Retina (tissue), 1 donor: ENCODE results near the gene MALT1.

Experiments used
- DNase-seq: peaks from one replicate; pipeline ENCODE4 v3.0.0-alpha.2; 2016

The MALT1 gene

DNA sequence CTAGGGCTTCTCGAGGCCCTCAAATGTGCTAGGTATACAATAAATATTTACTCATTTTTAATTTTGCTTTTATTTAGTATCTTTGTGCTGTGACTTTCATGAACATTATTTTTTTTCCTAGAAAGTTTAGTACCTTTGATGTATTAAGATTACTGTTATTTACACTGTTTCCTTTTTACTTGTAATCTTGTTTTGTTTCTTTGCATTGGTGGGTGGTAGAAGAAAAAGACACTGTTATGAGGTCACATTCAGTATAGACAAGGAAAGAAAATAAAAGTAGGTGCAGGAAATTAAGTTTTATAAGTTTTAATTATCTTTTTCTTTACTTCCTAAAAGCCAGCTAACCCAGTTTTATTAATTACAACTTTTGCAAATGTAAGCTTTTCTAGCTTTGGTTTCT is 23.0 kb downstream of the MALT1 start:
- no peak for DNase-seq

DNA sequence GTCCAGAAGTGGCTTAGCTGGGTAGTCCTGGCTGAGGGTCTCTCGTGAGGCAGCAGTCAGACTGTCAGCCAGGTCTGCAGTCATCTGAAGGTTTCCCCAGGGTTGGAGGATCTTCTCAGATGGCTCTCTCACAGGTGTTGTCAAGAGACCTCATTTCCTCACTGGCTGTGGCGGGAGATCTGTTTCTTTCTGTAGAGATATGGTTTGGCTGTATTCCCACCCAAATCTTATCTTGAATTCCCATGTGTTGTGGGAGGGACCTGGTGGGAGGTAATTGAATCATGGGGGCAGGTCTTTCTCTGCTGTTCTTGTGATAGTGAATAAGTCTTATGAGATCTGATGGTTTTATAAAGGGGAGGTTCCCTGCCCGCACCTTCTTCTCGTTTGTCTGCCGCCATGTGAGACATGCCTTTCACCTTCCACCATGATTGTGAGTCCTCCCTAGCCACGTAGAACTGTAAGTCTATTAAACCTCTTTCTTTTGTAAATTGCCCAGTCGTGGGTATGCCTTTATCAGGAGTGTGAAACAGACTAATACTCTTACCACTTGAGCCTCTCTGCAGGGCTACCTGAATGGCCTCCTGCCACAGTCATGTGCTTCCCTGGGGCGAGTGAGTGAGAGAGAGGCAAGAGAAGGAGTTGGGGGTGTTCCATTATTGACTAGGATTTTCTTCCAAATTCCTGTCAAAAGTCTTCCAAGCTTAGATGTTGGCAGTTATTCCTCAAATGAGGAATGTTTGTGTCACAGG is 23.6 kb downstream of the MALT1 start:
- DNase-seq: no peak

DNA sequence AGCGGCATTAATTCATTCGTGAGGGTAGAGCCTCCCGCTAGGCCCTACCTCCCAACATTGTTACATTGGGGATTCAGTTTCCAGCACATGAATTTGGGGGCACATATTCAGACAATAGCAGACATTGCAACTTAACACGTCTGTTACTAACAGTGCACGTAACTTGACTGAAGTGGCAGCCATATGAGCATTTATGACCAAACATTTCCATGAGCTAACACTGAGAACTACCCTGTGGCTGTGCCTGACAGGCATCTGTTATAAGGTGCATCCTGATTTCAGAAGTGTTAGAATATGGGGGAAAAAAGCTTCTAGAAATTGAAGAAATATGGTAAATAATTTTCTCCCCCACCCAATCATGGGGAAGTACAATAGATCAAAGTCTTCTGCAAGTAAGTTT is 24.5 kb downstream of the MALT1 start:
- no peak for DNase-seq

DNA sequence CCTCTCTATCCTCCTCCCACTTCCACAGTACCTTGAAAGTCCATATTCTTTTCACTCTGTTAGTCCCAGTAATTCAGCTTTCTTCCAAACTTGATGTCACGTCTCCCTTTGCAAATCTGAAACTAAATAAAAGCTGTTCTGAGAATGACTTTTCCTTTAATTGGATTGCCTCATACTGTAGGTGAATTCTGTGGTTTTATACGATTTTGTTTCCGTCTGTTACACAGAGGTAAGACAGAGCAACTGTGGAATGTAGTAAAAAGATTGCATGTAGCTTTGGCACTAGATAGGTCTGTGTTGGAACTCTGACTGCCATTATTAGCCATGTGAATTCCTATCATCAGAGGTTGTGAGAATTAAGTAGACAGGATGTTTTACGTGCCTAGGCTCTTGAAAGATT is 25.9 kb downstream of the MALT1 start:
- no peak for DNase-seq

DNA sequence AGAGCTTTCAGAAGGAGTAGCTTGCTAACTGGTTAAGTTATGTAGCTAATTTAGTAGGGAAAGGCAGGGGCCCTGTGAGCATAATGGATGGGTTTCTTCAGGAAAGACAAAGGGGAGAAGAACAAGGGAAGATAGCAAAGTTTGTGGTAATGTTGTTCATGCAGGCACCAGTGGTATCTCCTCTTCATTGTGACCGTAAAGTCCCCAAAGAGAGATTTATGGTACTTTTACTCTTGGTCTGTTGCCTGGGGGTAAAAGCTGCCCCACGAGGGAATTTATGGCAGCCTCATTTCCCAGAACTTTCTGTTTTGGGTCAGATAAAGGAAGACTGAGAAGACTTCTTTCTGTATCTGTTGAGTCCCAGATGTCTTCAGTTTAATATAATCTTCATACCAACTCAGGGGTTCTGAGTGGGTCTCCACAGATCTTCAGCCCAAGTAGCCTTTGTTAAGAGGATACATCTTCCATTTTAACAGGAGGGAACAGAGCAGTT is 27.5 kb downstream of the MALT1 start:
- DNase-seq: no peak

DNA sequence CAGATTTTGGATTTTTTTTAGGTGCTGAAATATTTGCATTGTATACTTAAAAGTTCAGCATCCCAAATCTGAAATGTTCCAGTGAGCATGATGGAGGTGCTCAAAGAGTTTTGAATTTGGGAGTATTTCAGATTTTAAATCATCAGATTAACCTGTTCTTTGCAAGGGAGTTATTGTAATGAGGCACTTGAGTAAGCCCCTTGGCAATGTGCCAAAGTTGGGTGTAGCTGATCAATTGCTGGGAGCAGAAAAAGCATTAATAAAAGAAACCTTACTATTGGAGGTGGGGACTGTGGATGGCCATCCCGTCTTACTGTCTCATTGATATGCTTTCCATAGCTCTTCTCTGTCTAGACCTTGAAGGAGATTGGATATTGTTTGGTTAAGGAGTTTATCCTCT is 28.3 kb downstream of the MALT1 start:
- no peak for DNase-seq

DNA sequence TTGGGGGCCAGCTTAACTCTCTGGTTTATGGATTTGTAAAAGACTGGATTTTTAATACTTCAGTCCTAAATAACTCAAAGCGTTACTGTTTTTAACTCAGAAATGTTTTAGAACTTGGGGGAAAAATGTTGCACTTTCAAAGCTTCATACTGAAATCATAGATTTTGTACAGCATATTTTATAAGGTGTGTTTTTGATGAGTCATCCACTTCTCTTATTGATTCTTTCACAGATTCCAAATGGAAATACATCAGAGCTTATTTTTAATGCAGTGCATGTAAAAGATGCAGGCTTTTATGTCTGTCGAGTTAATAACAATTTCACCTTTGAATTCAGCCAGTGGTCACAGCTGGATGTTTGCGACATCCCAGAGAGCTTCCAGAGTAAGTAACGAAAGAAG is 28.9 kb downstream of the MALT1 start:
- DNase-seq: no peak

DNA sequence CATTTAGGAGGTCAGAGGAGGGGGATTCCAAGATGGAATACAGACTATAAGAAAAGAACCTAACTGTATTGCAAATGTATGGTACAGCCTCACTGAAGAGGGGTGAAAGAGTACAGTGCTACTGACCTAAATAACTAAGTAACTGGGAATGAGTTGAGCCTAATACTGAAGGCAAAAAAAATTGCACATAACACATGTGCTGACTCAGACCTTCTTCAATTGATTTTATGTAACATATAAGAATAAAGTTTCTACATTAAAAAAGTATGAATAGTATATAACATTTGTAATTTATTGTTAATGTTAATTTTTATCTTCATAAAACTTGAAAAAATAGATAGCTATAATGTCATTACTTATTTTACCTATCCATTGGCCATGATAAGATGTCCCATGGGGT is 41.7 kb downstream of the MALT1 start:
- DNase-seq: no peak

DNA sequence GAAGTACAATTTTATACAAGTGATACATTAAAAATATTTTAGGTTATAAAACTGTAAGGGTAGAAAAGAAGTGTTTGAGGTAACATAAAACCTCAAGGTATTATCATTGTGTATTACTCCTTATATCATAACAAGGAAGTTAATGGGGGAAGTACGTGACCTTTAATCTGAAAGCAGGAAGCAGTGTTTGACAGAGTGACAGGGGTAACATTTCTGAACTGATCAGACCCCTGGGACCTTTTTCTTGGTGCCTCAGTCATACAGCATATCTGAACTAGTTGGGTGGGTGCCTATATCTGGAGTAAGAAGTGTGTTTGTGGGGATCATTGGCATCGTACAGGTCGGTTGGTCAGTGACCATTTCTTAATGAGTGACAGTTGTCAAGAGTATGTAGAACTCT is 43.0 kb downstream of the MALT1 start:
- no peak for DNase-seq

DNA sequence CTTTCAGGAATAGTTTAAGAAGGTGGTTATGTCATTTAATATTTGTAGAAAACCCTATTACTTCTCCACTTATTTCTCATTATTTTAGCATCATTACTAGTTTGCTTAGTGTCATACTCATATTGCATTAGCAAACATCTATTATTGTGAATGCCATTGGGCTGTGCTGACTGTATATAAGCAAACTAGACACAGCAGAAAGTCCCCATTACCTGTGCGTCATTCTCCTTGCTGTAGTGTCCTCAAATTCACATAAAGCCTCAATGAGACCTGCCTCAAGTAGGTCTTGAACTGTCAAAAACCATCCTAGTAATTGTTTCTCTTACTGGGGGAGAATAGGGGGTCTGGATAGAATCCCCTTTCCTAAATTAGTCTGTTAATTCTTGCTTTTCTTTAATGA is 43.6 kb downstream of the MALT1 start:
- no peak for DNase-seq

DNA sequence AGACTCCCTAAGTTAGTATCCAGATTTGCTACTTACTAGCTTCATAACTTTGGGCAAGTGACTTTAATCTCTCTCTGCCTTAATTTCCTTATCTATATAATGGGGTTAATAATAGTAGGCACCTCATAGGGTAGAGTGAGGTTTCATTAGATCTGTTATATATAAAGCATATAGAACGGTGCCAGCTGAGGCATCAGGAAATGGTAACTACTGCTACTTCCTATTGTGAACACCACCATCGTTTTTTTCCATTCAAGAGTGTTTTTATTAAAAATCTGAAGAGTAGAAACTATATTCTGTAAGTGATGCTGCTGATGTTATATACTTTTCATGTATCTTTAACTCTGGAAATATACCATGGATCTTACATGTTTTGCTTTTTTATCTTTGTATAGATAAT is 44.3 kb downstream of the MALT1 start:
- no peak for DNase-seq

DNA sequence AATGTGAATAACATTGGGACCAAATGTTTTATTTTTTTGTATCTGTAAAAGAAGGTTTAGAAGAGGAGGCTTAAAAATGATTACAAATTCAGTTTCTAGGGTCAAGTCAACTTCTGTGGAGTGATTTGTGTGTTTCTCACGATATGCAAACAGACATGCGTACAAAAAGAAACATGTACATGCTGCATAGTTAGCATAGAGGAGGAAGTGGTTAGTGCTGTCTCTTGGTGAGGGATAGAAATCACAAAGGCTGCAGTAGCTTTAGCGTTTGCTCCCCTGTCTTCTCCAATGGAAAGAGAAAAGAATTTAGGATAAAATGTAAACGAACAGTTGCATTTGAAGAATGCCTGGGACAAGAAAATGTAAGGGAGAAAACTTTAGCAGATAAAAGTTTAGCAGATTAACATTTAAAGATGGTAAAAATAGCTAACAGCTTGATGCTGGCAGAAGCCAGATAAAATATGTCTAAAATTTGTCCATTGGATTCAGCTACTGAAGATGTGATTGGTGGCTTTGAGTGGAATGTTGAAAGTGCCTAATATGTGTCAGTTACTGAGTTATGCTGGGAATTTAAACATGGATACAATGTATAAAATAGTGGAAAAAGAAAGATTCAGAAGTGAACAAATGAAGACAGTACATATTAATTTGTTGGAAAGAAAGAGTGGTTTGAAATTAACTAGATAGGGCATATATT is 44.9 kb downstream of the MALT1 start:
- DNase-seq: no peak

DNA sequence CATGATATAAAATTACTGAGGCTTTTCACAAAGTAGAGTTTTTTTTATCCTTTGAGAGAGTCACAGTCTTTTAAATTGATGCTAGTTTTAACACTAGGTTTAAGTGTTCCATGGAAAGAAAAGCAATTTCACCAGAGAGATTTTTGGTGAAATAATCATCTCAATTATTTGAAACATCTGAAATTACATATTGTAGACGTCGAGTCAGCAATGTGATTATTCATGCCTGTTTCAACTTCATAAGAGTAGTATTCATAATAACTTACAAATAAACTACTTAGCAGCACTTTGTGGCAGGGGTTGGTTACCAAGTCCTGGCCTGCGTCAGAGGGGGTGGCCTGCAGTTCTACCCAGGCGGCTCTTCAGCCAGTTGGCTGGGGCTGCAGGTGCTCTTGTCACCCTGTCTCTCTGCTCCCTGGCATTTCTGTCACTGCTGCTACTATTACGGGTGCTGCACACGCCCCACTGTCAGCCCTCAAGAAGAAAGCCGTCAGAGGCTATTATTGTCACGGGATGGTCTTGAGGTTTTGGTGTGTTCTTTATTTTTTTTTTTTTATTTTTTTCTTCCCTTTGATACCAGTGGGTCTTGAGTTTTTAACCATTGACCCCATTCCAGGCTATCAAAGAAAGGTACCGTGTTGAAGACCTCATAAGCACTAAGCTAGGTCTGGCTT is 50.4 kb downstream of the MALT1 start:
- DNase-seq: no peak

DNA sequence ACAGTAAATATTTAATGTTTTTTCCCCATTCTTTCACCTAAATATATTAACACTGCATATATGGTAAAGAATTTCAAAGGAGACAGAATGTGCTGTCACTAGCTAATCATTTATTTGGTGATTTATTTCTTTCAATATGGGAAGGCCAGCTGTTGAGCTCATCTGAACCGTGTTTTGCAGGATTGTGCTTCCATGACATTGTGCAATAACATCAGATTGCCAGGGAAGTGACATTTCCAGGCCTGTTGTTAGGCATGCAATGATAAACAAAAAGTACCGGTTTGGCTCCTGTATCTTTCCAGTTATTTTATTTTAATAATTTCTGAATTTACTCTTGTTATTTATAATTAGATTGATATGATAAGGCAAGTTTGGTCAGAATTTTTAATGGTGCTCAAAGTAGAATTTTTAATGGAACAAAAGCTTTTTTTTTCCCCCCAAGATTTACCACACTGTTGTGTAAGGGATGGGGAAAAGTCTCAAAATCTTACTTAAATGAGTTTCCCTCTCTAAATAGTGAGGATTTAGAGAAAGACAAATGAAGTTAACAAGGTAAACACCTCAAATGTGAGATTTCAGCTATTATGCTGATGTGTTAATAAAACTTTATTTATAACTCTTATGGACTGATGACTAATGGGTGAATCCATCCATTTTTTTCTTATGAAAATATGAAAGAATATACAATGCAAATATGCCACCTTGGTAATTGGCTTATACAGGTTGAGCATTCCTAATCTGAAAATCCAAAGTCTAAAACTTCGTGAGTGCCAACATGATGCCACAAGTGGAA is 52.7 kb downstream of the MALT1 start:
- DNase-seq: no peak

DNA sequence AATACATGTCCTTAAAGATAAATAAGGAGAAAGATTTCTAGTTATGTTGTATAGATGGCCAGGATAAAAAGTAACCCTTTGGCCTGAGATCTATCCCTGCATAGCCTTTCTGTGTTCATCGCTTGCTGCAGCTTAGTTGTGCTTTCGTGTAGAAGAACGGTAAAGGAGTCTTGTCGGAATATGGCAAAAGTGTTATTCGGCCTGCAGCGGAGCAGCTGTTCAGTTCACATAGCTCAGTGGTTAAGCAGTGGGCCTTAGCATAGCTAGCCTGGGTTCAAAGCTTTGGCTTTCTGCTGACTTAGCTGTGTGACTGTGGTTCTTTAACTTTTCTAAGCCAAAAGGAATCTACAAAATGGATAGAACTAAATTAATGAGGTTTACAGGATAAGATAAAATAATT is 55.4 kb downstream of the MALT1 start:
- no peak for DNase-seq

DNA sequence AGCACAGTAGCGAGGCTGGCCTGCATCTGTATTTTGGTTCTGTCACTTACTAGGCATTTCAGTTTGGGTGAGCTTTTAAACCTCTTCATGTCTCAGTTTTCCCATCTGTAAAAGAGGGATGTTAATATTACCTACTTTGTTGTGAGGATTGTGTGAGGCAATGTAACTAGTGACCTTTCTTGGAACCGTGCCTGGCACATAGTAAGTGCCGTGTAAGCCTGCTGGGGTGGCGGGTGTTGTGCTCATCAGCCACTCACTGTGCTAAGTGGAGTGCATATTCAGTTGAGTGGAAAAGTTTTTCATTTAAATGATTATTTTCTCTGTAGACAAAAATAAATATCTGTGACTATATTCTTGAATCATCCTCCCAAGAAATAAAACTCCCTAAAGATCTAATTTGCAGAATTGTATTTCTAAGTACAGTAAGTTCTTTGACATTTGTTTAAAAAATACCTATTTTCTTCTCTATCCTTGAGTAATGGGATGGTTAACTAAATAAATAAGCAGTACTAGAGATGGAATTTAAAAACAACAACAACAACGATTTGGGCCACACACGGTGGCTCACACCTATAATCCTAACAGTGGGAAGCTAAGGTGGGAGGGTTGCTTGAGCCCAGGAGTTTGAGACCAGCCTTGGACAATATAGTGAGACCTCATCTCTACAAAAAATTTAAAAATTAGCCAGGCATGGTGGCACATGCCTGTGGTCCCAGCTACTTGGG is 56.7 kb downstream of the MALT1 start:
- DNase-seq: no peak

DNA sequence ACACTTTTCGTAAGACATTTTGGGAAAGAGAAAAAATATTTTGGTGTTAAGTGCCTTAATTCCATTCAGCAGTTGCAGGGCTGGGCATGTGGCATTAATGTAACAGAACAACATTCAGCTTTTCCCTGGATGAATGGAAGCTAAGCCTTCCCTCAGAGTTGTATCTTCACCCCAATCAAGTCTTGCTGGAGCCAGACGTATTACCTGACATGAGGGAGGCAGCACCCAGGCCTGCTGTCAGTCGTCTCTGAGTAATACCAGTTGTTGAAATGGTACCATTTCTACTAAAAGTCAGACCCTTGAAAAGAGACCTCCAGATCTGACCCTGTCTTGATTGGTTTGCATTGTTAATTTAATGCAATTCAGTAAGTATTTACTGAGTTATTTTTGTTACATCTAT is 57.5 kb downstream of the MALT1 start:
- DNase-seq: no peak

DNA sequence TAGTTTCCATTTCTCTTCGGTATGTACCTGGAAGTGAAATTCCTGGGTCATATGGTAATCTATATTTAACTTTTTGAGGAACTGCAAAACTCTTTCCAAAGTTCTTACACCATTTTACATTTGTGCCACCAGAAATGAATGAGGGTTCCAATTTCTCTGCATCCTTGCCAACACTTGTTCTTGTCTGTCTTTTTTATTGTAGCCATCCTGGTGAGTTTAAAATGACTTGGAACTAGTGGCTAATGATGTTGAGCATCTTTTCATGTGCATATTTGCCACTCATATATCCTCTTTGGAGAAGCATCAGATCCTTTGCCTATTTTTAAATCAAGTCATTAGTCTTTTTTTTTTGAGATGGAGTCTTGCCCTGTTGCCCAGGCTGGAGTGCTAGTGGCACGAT is 59.4 kb downstream of the MALT1 start:
- no peak for DNase-seq

DNA sequence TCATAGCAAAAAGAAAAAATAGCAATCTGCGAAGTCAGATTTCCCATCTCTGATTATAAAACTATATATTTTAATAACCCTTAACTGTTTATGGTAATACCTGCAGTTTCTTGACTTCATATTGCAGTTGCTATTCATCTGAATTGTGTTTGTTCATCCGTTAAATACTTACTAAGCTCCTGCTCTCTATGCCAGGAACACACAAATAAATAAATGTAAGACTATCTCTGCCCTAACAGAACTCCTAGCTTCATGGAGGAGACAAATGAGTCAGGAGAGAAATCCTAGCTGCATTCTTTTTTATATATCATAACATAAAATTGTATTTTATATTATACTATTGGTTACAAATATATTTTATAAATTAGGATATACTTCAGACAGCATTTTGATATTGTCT is 61.2 kb downstream of the MALT1 start:
- no peak for DNase-seq

DNA sequence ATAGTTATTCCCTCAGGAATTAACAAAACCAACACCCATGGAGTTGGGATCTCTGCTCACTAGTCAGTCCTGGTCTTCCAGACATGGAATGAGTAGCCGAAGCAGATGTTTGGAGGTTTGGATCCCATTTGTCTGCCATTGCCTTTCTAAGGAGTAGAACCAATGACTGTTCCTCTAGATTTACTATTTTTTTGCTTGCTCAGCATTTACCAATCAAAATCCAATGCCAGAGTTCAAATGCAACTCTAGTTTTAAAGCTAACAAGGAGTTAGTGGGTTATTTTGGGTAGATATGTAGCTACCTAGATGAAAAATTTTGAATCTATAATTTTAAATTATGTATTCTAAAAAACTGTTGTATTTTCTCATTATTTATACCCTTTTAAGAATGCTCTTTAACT is 62.6 kb downstream of the MALT1 start:
- no peak for DNase-seq

DNA sequence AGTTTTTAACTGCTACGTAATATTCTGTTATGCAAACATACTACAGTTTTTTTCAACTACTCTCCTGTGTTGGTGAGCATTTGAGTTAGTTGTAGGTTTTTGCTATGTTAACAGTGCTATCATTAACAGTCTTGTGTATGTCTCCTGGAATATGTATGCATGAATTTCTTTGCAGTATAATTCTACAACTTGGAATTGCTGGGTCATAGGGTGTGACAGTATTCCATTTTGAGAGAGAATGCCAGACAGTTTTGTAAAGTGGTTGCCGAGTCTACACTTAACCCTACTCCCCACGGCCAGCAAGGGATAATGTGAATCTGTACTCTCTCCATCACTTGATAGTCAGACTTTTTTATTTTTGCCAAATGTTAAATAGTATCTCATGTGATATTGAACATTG is 67.1 kb downstream of the MALT1 start:
- no peak for DNase-seq

DNA sequence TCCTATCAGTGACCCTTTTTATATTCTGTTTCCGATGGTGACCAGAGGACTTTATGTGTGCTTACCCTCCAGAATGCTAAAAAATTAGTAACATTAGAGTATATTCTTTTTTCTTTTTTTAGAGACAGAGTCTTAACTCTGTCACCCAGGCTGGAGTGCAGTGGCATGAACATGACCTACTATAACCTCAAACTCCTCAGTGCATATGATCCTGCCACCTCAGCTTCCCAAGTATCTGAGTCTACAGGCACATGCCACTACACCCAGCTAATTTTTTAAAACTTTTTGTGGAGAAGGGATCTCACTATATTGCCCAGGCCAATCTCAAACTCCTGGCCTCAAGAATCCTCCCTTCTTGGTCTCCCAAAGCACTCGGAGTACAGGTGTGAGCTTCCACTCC is 74.6 kb downstream of the MALT1 start:
- DNase-seq: no peak
